ENCODE measurements around the gene SRRT.

Gene SRRT

GRCh38 chr7:100882785-100883526 lies 8.1 kb downstream of the SRRT start (continued):
- TF ChIP-seq ZNF280D (tag by site-specific recombination; IDR thresholded peaks at IDR 0.05) (no peak), ZNF518A (tag by site-specific recombination; conservative IDR thresholded peaks at IDR 0.05; ENCODE audit: low read depth) (no peak), ZNF791 (tag by site-specific recombination; IDR thresholded peaks at IDR 0.05) (no peak), PRDM1 (tag by site-specific recombination; IDR thresholded peaks at IDR 0.05) (peak; percentile 100), MEIS1 (CRISPR knock-in tag; IDR thresholded peaks at IDR 0.05; ENCODE audit: borderline replicate concordance) (no peak), REPIN1 (tag by site-specific recombination; IDR thresholded peaks at IDR 0.05; ENCODE audit: low read depth) (no peak)

GRCh38 chr7:100884736-100885439 lies 10.0 kb downstream of the SRRT start:
- Histone ChIP-seq H3K4me1 (ENCODE audit: control insufficient read depth, insufficient read depth, low read length) (peaks cover 4% of the 10 kb centered on the region; the same call in 1 of the 2 replicates), H3K9me3 (ENCODE audit: control insufficient read depth, insufficient read depth, low read depth, low read length) (no peaks in the 10 kb centered on the region), H3K4me3 (ENCODE audit: low read depth, low read length) (no peak overlapping the region), H3K36me3 (ENCODE audit: control insufficient read depth in 2 of 2, insufficient read depth in 1 of 2, low read length in 2 of 2) (peaks cover 36 to 86% of the 10 kb centered on the region in 2 experiments), H3K27ac (ENCODE audit: extremely low read depth, low read depth, low read length) (peak overlapping the region; percentile 33; the same call in 1 of the 2 replicates)
- ChIA-PET POLR2A (interaction anchor here (8.7 kb wide), 1 partner anchor 8 kb away, joined by 198 read pairs; the partner anchor contains the start of gene SRRT), CTCF (no interaction called here)
- TF ChIP-seq ZIC2 (tag by site-specific recombination; IDR thresholded peaks at IDR 0.05): no peak
- peak; percentile 93 for TF ChIP-seq ZNF600 (tag by site-specific recombination; IDR thresholded peaks at IDR 0.05)

GRCh38 chr7:100885440-100886141 lies 10.7 kb downstream of the SRRT start:
- Histone ChIP-seq H3K9me3 (ENCODE audit: control insufficient read depth, insufficient read depth, low read depth, low read length) (no peaks in the 10 kb centered on the region), H3K36me3 (ENCODE audit: control insufficient read depth in 2 of 2, insufficient read depth in 1 of 2, low read length in 2 of 2) (peaks cover 29 to 80% of the 10 kb centered on the region in 2 experiments), H3K27ac (ENCODE audit: extremely low read depth, low read depth, low read length) (peak overlapping the region; percentile 33; the same call in 1 of the 2 replicates), H3K4me1 (ENCODE audit: control insufficient read depth, insufficient read depth, low read length) (peaks cover 4% of the 10 kb centered on the region; the same call in 1 of the 2 replicates), H3K4me3 (ENCODE audit: low read depth, low read length) (no peak overlapping the region)
- ChIA-PET CTCF (interaction anchor here (0.6 kb wide), 1 partner anchor 166 kb away, joined by 3 read pairs; no protein-coding TSS in a partner anchor), POLR2A (interaction anchor here (8.7 kb wide), 1 partner anchor 9 kb away, joined by 198 read pairs; the partner anchor contains the start of gene SRRT)
- peak; percentile 77 for TF ChIP-seq ZNF600 (tag by site-specific recombination; IDR thresholded peaks at IDR 0.05)
- no peak for TF ChIP-seq ZNF513 (tag by site-specific recombination; IDR thresholded peaks at IDR 0.05)
- TF ChIP-seq RBAK (tag by site-specific recombination; IDR thresholded peaks at IDR 0.05): no peak
- TF ChIP-seq ZNF354C (tag by site-specific recombination; IDR thresholded peaks at IDR 0.05; ENCODE audit: borderline replicate concordance, low read depth): no peak
- no peak for TF ChIP-seq ZNF2 (tag by site-specific recombination; IDR thresholded peaks at IDR 0.05)
- no peak for TF ChIP-seq ZNF114 (tag by site-specific recombination; IDR thresholded peaks at IDR 0.05)
- TF ChIP-seq ZSCAN4 (tag by site-specific recombination; IDR thresholded peaks at IDR 0.05): no peak
- TF ChIP-seq ZNF398 (tag by site-specific recombination; IDR thresholded peaks at IDR 0.05): no peak

All from HEK293 (cell line).